Measurements from ENCODE around the gene ZWILCH.

ZWILCH gene

GRCh38 chr15:66560856-66561525, 55.9 kb downstream of the ZWILCH start:
- TF ChIP-seq CTCF (IDR thresholded peaks at IDR 0.05; ENCODE audit: low read length) (no peak), EZH2 (IDR thresholded peaks at IDR 0.05; ENCODE audit: borderline replicate concordance, low read length) (no peak)
- Histone ChIP-seq H3K36me3 (ENCODE audit: insufficient read depth, low read length) (no peaks in the 10 kb centered on the region), H3K9me2 (ENCODE audit: low read depth, low read length) (no peaks in the 10 kb centered on the region), H3K27me3 (ENCODE audit: insufficient read depth, low read length) (no peaks in the 10 kb centered on the region; the same call in 1 of the 2 replicates), H3F3A (ENCODE audit: insufficient read depth, low read length) (no peaks in the 10 kb centered on the region), H3K4me3 (ENCODE audit: low read depth, low read length, poor library complexity, severe bottlenecking) (no peak overlapping the region), H3K9me3 (ENCODE audit: low read length) (no peaks in the 10 kb centered on the region), H3K27ac (ENCODE audit: low read depth, low read length, poor library complexity, severe bottlenecking) (no peak overlapping the region), H2AFZ (ENCODE audit: low read length) (no peak overlapping the region), H3K4me1 (ENCODE audit: insufficient read depth, low read length, severe bottlenecking) (no peaks in the 10 kb centered on the region), H3K4me2 (ENCODE audit: low read length) (no peak overlapping the region), H3K9ac (ENCODE audit: low read length) (no peak overlapping the region), H4K20me1 (ENCODE audit: insufficient read depth, low read length) (no peaks in the 10 kb centered on the region), H3K79me2 (ENCODE audit: insufficient read depth, low read length) (no peaks in the 10 kb centered on the region)

GRCh38 chr15:66563126-66563525, 58.0 kb downstream of the ZWILCH start:
- TF ChIP-seq CTCF (IDR thresholded peaks at IDR 0.05; ENCODE audit: low read length) (no peak), EZH2 (IDR thresholded peaks at IDR 0.05; ENCODE audit: borderline replicate concordance, low read length) (no peak)
- Histone ChIP-seq H3K36me3 (ENCODE audit: insufficient read depth, low read length) (no peaks in the 10 kb centered on the region), H3K4me2 (ENCODE audit: low read length) (no peak overlapping the region), H3F3A (ENCODE audit: insufficient read depth, low read length) (no peaks in the 10 kb centered on the region), H3K27ac (ENCODE audit: low read depth, low read length, poor library complexity, severe bottlenecking) (no peak overlapping the region), H3K9me3 (ENCODE audit: low read length) (no peaks in the 10 kb centered on the region), H3K9ac (ENCODE audit: low read length) (no peak overlapping the region), H3K9me2 (ENCODE audit: low read depth, low read length) (no peaks in the 10 kb centered on the region), H3K4me3 (ENCODE audit: low read depth, low read length, poor library complexity, severe bottlenecking) (no peak overlapping the region), H3K27me3 (ENCODE audit: insufficient read depth, low read length) (no peaks in the 10 kb centered on the region; the same call in 1 of the 2 replicates), H3K4me1 (ENCODE audit: insufficient read depth, low read length, severe bottlenecking) (peaks cover 3% of the 10 kb centered on the region), H3K79me2 (ENCODE audit: insufficient read depth, low read length) (no peaks in the 10 kb centered on the region), H4K20me1 (ENCODE audit: insufficient read depth, low read length) (no peaks in the 10 kb centered on the region), H2AFZ (ENCODE audit: low read length) (no peak overlapping the region)

GRCh38 chr15:66563566-66564110, 58.5 kb downstream of the ZWILCH start:
- no peak overlapping the region for H3K4me2 ChIP-seq (ENCODE audit: low read length)
- H3K27ac ChIP-seq (ENCODE audit: low read depth, low read length, poor library complexity, severe bottlenecking) = no peak overlapping the region
- H4K20me1 ChIP-seq (ENCODE audit: insufficient read depth, low read length) = no peaks in the 10 kb centered on the region
- H3F3A ChIP-seq (ENCODE audit: insufficient read depth, low read length) = no peaks in the 10 kb centered on the region
- no peaks in the 10 kb centered on the region for H3K9me3 ChIP-seq (ENCODE audit: low read length)
- no peak overlapping the region for H3K9ac ChIP-seq (ENCODE audit: low read length)
- no peaks in the 10 kb centered on the region; the same call in 1 of the 2 replicates for H3K27me3 ChIP-seq (ENCODE audit: insufficient read depth, low read length)
- no peaks in the 10 kb centered on the region for H3K79me2 ChIP-seq (ENCODE audit: insufficient read depth, low read length)
- no peak for TF ChIP-seq EZH2 (IDR thresholded peaks at IDR 0.05; ENCODE audit: borderline replicate concordance, low read length)
- no peak for TF ChIP-seq CTCF (IDR thresholded peaks at IDR 0.05; ENCODE audit: low read length)
- H3K9me2 ChIP-seq (ENCODE audit: low read depth, low read length) = no peaks in the 10 kb centered on the region
- no peaks in the 10 kb centered on the region for H3K36me3 ChIP-seq (ENCODE audit: insufficient read depth, low read length)
- peaks cover 3% of the 10 kb centered on the region for H3K4me1 ChIP-seq (ENCODE audit: insufficient read depth, low read length, severe bottlenecking)
- no peak overlapping the region for H3K4me3 ChIP-seq (ENCODE audit: low read depth, low read length, poor library complexity, severe bottlenecking)
- no peak overlapping the region for H2AFZ ChIP-seq (ENCODE audit: low read length)

Data from OCI-LY1 (cell line).